GM19238 (cell line): ENCODE data around the gene SHKBP1.

Experiments
- DNase-seq: peaks from one replicate; pipeline ENCODE4 v3.0.0; 2011; ENCODE audit warnings: low spot score; ENCODE audit not compliant: insufficient read length

The SHKBP1 gene

GRCh38 chr19:40632311-40633036 is 55.8 kb downstream of the SHKBP1 start:
- DNase-seq = no peak

- DNase-seq = no peak
Observed at GRCh38 chr19:40633207-40633606, 56.5 kb downstream of the SHKBP1 start.

- no peak for DNase-seq
Observed at GRCh38 chr19:40638327-40638726, 61.7 kb downstream of the SHKBP1 start.

- no peak for DNase-seq
Observed at GRCh38 chr19:40639638-40639982, 62.9 kb downstream of the SHKBP1 start.

- DNase-seq = no peak
Observed at GRCh38 chr19:40640744-40641143, 64.1 kb downstream of the SHKBP1 start.
